IPS DF 19.7 (cell line): ENCODE results near the gene ADARB2.
"Not testable (repeated sequence)": the region's sequence is repeated elsewhere in the genome, so short reads cannot be mapped to it uniquely, and the experiment has no call there.

Experiments used
- DNase-seq: peaks from one replicate; pipeline ENCODE4 v3.0.0-alpha.2; 2013; ENCODE audit warnings: low read depth, low spot score

Gene ADARB2

GRCh38 chr10:1549591-1550290 lies 187.6 kb downstream of the ADARB2 start:
- no peak for DNase-seq

- DNase-seq: no peak
These were observed 188.7 kb downstream of the ADARB2 start for GRCh38 chr10:1548596-1548995.

GRCh38 chr10:1548146-1548545 lies 189.2 kb downstream of the ADARB2 start:
- DNase-seq: no peak

- DNase-seq: no peak
These were observed 190.8 kb downstream of the ADARB2 start for GRCh38 chr10:1546431-1547110.

GRCh38 chr10:1545524-1545923 lies 191.8 kb downstream of the ADARB2 start:
- DNase-seq: no peak

- no peak for DNase-seq
These were observed 192.4 kb downstream of the ADARB2 start for GRCh38 chr10:1544929-1545328.

- no peak for DNase-seq
These were observed 193.1 kb downstream of the ADARB2 start for GRCh38 chr10:1544209-1544673.

- DNase-seq: no peak
These were observed 193.7 kb downstream of the ADARB2 start for GRCh38 chr10:1543596-1543995.

- DNase-seq: no peak
These were observed 194.4 kb downstream of the ADARB2 start for GRCh38 chr10:1542941-1543340.

- DNase-seq: no peak
These were observed 197.2 kb downstream of the ADARB2 start for GRCh38 chr10:1540144-1540543.

- DNase-seq: no peak
These were observed 198.1 kb downstream of the ADARB2 start for GRCh38 chr10:1539216-1539615.

- DNase-seq: no peak
These were observed 198.7 kb downstream of the ADARB2 start for GRCh38 chr10:1538531-1539061.

GRCh38 chr10:1538121-1538520 lies 199.2 kb downstream of the ADARB2 start:
- DNase-seq: no peak

- not testable (repeated sequence) for DNase-seq
These were observed 199.9 kb downstream of the ADARB2 start for GRCh38 chr10:1537449-1537848.

GRCh38 chr10:1536341-1536740 lies 201.0 kb downstream of the ADARB2 start:
- DNase-seq: no peak

- DNase-seq: no peak
These were observed 201.9 kb downstream of the ADARB2 start for GRCh38 chr10:1535301-1535965.

GRCh38 chr10:1534820-1535219 lies 202.5 kb downstream of the ADARB2 start:
- no peak for DNase-seq

GRCh38 chr10:1532636-1533035 lies 204.7 kb downstream of the ADARB2 start:
- no peak for DNase-seq

GRCh38 chr10:1531883-1532597 lies 205.3 kb downstream of the ADARB2 start:
- DNase-seq: no peak

- no peak for DNase-seq
These were observed 206.3 kb downstream of the ADARB2 start for GRCh38 chr10:1530871-1531517.

GRCh38 chr10:1529806-1530413 lies 207.4 kb downstream of the ADARB2 start:
- DNase-seq: no peak
